ENCODE data around the gene IPO9.

- TF ChIP-seq CTCF (IDR thresholded peaks at IDR 0.05; ENCODE audit: borderline replicate concordance, extremely low read depth, low read length, poor library complexity, severe bottlenecking) = no peak
- TF ChIP-seq EZH2 (IDR thresholded peaks at IDR 0.05; ENCODE audit: borderline replicate concordance, low read depth, low read length, severe bottlenecking) = no peak
These were observed 52.7 kb downstream of the IPO9 start for GRCh38 chr1:201881617-201882016.

Measured in DND-41 (cell line).